ENCODE data around the gene TSTD1. TPM values are rescaled to one million over a fixed set of nuclear protein-coding genes. Genes with fewer than 3 reads are reported as not detected.

The TSTD1 gene
- total and polyA plus RNA-seq, 7 donors, result 2.5 to 33.9 (median 10.4) TPM

- no peaks in the 10 kb centered on the region for H3K36me3 ChIP-seq (ENCODE audit: insufficient read depth in 1 of 2, low read depth in 1 of 2)
- peaks cover 0 to 5% (median 0%) of the 10 kb centered on the region in 3 donors for H3K27me3 ChIP-seq (ENCODE audit: insufficient read depth in 3 of 3, low read length in 2 of 3)
- no peaks in the 10 kb centered on the region for H3K9me3 ChIP-seq
- no peaks in the 10 kb centered on the region for H3K4me1 ChIP-seq
- no peak for ATAC-seq
- H3K27ac ChIP-seq, result no peak overlapping the region
- intact Hi-C loops (cut with DNase I), result loop anchor here in 1 of 2 donors (5.0 kb wide), 1 partner anchor 67 kb away; no protein-coding TSS in a partner anchor
- H3K4me3 ChIP-seq, result no peak overlapping the region
- no peak for TF ChIP-seq CTCF (IDR thresholded peaks at IDR 0.05)
- 91 to 95% (median 95%) methylated on average over 4 of the region's 4 CpGs for WGBS, 3 donors
- no peak for DNase-seq
Observed at GRCh38 chr1:161070761-161071160, 32.0 kb upstream of the TSTD1 start.

- Histone ChIP-seq H3K9me3 (no peaks in the 10 kb centered on the region), H3K4me3 (peak within 1 kb of the TSS; percentile 49), H3K4me1 (no peaks in the 10 kb centered on the region), H3K27me3 (ENCODE audit: insufficient read depth in 3 of 3, low read length in 2 of 3) (peaks cover 0 to 5% (median 0%) of the 10 kb centered on the region in 3 donors), H3K27ac (no peak within 1 kb of the TSS), H3K36me3 (ENCODE audit: insufficient read depth in 1 of 2, low read depth in 1 of 2) (no peaks in the 10 kb centered on the region)
- intact Hi-C loops (cut with DNase I), result loop anchor here in 1 of 2 donors (5.0 kb wide), 1 partner anchor 68 kb away; no protein-coding TSS in a partner anchor
- DNase-seq (peak; percentile 62 to 83), ATAC-seq (peak; percentile 39 to 60 (median 49))
- TF ChIP-seq CTCF (IDR thresholded peaks at IDR 0.05), result no peak
- WGBS, 3 donors, result 68 to 75% (median 74%) methylated on average over 9 of the region's 9 CpGs
Observed at GRCh38 chr1:161069731-161070270, 31.0 kb upstream of the TSTD1 start, which contains the start of gene ARHGAP30. Gene ARHGAP30 (minus strand): TSS chr1:161069891. CDS start chr1:161069624, 267 bp downstream.

DNA sequence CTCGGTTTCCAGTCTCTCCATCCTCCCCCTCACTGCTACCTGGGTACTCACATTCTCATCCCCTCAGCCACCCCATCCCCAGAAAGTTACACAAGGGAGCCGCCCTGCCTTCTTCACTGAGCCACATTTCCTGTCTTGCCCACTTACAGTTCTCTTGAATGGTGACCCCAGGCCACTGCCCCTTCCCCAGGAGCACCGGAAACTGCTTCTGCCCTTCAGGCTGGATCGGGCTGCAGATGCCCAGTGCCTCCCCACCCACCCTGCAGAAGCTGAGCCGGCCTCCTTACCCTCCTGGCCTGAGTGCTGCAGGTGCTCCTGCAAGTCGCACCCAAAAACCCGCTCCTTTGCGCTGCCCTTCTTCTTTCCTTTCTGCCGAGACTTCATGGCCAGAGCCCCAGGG, 30.5 kb upstream of the TSTD1 start:
- no peak overlapping the region for H3K27ac ChIP-seq
- no peaks in the 10 kb centered on the region for H3K36me3 ChIP-seq (ENCODE audit: insufficient read depth in 1 of 2, low read depth in 1 of 2)
- no peak for ATAC-seq
- H3K27me3 ChIP-seq (ENCODE audit: insufficient read depth in 3 of 3, low read length in 2 of 3), result peaks cover 0 to 8% (median 0%) of the 10 kb centered on the region in 3 donors
- DNase-seq, result no peak
- H3K4me1 ChIP-seq, result no peaks in the 10 kb centered on the region
- TF ChIP-seq CTCF (IDR thresholded peaks at IDR 0.05), result no peak
- H3K9me3 ChIP-seq, result no peaks in the 10 kb centered on the region
- peak overlapping the region; percentile 49 for H3K4me3 ChIP-seq
- WGBS, 3 donors, result 80 to 84% (median 81%) methylated on average over 9 of the region's 9 CpGs
- intact Hi-C loops (cut with DNase I), result no loop called here

DNA sequence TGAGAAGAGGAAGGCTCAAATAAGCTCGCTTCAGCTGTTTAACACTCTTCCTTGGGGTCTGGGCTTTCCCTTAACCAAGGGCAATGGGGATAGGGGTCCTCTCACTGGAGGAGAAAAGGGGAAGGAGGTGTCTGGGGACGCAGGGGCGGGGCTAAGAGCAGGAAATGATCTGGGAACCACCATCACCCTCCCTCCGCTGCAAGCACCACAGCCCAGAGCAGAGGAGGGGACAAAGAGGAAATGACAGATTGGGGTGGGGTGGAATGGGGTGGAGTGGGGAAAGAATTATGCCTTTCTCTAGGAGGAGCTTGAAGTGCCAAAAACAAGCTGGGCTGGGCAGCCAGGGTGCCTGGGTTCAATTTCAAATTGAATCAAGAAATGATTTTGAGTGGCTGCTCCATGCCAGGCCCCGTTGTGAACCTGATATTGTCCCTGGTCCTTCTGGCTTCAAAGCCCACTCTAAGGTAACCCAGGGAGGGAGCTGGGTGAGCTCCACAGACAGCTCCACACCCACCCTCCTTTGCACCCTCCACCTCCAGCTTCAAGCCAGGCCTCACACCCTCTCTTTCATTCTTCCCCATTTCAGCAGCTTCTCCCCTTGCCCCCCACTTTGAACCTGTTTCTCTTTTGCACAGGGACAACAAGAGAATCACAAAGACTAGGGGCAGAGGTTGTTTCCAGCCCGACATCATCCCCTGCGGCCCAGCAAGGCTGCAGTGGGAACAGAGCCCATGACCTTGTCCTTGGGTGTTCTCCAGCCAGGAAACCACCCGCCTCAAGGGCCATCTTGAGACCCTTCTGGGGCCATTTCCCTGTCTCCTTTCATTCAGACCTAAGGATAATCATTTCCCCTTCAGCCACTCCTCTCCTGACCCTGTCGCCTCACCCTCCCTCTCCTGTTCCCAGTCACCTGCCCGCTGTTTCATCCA, 29.8 kb upstream of the TSTD1 start:
- DNase-seq, result peak; percentile 61 to 71
- no peaks in the 10 kb centered on the region for H3K9me3 ChIP-seq
- H3K27ac ChIP-seq, result no peak overlapping the region
- no peak for TF ChIP-seq CTCF (IDR thresholded peaks at IDR 0.05)
- ATAC-seq, result peak; percentile 28 to 70 (median 42)
- intact Hi-C loops (cut with DNase I), result no loop called here
- H3K36me3 ChIP-seq (ENCODE audit: insufficient read depth in 1 of 2, low read depth in 1 of 2), result no peaks in the 10 kb centered on the region
- peak overlapping the region; percentile 49 for H3K4me3 ChIP-seq
- peaks cover 0 to 15% (median 0%) of the 10 kb centered on the region in 3 donors for H3K27me3 ChIP-seq (ENCODE audit: insufficient read depth in 3 of 3, low read length in 2 of 3)
- 63 to 68% (median 65%) methylated on average over 10 of the region's 10 CpGs for WGBS, 3 donors
- H3K4me1 ChIP-seq, result no peaks in the 10 kb centered on the region
